GM18505 (cell line): Measurements from ENCODE around the gene CASZ1.

ENCODE experiments used
- ATAC-seq: cut with Tn5 transposase; IDR thresholded peaks from one replicate; pipeline ENCODE4 v1.9.1; 2021; ENCODE audit not compliant: unreplicated experiment
- POLR2A ChIP-seq: IDR thresholded peaks from 4 replicates; pipeline ENCODE4 v1.6.1; 2011; ENCODE audit warnings: borderline replicate concordance; ENCODE audit not compliant: insufficient read depth, insufficient read length; ENCODE audit errors: extremely low read depth

The CASZ1 gene

DNA sequence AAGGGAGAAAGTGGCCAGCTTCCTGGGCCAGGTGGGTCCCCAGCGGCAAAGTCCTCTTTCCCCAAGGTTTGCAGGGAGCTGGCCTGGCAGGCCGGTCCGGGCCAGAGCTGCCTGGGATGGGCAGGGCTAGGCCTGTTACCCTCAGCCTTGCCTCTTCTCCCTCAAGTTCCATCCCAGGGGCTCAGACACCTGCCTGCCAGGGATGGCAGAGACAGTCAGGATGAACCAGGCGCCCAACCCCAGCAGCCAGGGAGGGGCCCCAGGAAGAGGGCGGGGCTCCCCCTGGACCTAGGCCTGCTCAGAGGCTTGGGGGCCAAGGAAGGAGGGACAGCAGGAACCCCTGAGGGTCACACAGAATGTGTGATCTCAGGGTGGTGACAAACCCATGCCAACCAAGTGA, 120.6 kb downstream of the CASZ1 start:
- ATAC-seq, result no peak

DNA sequence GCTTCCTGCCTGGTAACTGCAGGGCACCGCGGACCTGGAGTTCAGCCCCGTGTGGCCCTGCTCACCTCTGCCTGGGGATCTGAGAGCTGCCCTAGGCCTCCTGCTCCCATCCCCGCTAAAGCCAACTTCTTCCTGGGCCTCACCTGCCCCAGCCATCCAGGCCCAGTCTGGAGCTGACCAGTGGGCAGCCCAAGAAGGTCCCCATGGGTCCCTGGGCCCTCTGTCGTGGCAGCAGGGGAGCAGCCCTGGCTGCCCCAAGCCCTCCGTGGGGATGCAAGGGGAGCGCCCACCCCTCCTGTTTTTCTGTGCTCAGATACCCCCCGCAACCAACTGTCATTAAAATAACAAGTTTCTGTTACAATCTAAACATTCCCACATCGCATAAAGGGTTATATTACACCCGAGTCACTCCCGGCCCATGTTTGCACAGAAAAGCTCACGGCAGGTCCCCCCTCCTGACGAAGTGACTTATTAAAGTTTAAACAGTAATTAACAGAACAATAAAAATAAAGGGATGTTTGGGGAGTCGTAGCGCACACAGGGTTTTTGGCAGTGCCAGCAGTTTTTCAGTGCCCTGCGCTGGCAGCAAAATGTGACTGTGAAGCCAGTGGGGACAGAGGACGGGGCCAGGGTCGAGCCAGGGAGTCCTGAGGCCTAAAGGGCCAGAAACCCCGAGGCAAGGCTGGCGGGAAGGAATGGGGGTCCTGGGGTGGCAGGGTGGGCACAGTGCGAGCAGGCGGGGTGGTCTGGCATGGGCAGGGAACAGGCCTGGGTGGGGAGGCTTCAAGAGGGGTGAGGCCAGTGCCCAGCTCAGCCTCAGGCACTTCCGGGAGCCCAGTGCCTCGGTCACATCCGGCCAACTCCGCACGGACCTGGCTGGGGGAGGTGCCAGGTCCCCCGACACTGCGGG, 121.5 kb downstream of the CASZ1 start:
- no peak for ATAC-seq
- TF ChIP-seq POLR2A, result no peak

More for the DNA sequence above, 120.6 kb downstream of the CASZ1 start:
- no peak for TF ChIP-seq POLR2A

DNA sequence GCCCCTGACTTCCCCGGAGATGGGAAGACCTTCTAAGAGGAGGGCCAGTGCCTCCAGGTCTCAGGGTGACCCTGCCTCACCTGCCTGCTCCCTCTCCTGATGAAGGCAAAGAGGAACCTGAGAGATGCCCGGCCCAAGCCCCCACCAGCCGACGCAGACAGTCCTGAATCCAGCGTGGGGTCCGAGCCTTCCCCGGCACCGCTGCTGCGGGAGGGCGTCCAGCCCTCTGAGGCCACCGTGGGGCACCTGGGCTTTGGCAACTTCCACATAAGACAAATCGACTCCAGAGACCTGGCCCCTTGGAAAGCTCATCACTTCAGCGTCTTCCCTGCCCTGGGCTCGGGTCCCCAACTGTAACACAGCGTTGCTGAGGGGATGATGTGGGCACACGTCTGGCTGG, 122.2 kb downstream of the CASZ1 start:
- no peak for TF ChIP-seq POLR2A
- no peak for ATAC-seq

DNA sequence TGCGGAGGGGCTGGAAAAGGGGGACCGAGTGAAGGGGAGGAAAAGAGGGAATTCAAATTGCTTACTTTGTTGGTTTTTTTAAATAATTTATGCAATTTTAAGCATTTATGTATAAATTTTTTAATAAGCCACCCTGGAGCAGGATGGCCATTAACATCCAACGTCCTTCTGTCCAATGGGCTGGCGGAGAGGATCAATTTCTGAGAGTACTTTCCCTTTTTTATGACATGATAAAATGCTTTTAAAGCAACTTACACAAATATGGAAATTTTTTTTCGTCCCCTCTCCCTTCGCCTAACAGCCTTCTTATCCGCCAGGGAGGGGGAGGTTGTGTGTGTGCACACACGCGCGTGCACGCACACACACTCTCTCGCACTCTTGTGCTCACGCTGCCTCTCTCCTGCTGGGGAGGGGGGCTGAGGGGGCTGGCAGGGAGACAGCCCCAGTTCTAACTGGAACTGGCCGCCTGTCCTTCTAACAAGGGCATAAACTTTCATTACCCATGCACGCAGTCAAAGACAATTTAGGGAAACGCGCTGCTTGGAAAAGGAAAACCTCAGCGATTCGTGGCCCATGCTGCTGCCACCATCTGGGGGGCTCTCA, 123.2 kb downstream of the CASZ1 start:
- TF ChIP-seq POLR2A, result no peak
- ATAC-seq, result no peak

DNA sequence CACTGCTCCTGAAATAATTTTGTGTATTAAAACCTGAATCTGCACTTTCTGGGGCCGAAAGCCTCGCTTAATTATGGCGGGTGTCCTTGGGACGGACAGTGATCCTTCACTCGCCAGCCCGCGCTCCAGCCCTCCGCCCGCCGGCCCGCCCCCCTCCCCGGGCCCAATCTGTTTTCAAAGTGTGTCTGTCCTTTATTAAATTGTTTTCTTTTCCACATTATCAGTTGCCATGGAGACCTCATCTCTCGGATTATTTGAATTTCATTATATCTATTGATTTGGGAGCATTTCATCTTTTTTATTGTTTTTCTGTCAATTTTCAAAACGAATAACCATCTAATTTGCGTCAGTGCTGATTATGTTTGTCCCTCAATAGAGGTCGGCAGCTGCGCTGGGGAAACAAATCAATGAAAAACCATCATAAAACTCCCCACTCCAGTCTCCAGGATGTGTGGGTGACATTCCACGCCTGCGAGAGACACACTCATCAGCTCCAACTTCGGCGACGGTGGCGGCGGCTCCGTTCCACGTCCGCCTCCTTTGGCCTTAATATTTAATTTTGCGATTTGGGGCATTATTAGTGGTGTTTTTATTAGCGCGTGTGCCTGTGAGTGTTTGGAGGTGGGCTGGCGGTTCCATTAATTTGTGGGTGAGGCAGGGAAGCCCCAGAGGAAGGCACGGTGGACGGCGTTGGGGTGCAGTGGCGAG, 123.9 kb downstream of the CASZ1 start:
- no peak for ATAC-seq
- no peak for TF ChIP-seq POLR2A

DNA sequence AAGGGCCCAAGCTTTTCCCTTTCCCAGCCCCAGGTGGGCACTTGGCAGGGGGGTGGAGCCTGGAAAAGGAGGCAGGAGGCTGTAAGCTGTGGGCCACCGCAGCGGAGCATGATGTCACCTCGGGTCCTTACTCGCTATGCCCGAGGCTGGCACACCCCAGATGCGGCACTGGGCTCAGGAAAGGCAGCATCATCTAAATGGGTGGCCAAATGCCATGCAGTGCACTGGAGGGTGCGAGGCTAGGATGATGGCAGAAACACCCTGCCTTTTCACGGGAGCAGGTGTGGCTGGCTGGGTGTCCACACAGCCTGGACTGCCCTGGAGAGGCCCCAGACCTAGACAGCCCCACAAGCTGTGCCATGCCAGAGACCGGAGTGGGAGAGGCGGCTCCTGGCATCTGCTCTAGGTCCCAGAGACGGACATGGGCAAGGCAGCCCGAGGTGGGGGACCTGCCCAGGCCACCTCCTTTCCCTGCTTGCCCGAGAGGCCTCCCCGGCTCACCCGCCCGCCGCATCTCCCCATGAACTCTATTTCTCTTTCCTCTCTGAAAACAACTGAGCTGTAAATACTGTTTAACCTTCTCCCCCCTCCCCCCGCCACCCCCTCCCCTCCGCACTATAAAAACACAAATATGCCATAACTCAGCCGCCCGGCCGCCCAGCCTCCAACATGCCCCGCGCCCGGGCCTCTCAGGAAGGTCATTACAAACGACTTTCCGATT, 124.7 kb downstream of the CASZ1 start:
- no peak for TF ChIP-seq POLR2A
- ATAC-seq, result no peak

DNA sequence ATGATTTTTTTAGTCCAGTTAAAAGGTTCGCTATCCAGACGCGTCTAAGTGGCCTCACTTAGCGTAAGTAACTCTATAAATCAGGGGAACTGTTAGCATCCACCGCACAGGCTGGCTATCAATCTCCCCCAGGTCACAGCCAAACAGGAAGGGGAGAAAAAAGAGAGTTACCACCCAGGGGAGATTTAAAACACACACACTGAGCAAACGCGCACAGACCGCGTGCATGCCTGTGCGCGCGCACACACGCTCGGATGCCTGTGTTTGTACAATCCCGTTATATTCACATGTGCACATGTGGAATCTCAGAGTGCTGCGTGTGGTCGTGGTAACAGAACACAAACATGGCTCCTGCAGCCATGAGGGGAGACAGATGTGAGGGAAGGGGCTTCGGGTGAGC, 125.4 kb downstream of the CASZ1 start:
- TF ChIP-seq POLR2A, result no peak
- no peak for ATAC-seq

DNA sequence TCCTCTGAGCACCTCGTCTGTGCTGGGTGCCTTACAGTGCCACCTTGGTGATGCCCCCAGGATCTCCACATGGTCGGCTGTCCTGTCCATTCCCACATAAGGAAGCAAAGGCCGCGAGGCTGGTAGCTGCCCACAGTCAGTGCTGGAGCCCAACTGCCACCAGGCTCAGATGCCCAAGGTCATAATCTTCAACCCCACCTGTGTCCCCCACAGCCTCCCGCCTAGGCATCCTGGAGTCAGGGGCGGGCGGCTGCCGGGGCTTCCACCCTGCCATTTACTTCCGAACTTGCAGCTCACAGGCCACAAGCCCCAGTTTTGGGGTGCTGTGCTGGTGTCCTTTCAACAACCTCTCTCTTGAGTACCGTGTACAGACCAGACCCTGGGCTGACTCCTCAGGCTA, 126.3 kb downstream of the CASZ1 start:
- no peak for TF ChIP-seq POLR2A
- ATAC-seq, result no peak

DNA sequence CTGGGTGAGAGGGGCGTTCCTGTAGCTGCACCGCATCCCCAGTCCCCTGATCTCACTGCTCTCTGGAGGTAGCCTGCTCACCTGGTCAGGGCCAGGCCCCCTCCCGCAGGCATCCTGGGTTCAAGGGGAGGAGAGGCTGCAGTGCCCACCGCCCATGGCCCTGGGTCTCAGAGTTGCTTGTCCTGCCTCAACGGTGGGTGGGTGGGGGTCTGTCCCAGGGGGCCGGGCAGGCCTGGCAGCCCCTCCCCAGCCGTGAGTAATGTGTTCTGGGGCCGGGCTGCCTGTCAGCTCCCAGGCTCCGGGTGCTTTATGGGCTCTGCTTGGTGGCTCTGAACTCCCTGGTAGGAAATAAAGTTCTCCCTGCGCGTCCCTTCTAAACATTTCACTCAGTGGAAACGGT, 126.9 kb downstream of the CASZ1 start:
- TF ChIP-seq POLR2A, result no peak
- no peak for ATAC-seq

DNA sequence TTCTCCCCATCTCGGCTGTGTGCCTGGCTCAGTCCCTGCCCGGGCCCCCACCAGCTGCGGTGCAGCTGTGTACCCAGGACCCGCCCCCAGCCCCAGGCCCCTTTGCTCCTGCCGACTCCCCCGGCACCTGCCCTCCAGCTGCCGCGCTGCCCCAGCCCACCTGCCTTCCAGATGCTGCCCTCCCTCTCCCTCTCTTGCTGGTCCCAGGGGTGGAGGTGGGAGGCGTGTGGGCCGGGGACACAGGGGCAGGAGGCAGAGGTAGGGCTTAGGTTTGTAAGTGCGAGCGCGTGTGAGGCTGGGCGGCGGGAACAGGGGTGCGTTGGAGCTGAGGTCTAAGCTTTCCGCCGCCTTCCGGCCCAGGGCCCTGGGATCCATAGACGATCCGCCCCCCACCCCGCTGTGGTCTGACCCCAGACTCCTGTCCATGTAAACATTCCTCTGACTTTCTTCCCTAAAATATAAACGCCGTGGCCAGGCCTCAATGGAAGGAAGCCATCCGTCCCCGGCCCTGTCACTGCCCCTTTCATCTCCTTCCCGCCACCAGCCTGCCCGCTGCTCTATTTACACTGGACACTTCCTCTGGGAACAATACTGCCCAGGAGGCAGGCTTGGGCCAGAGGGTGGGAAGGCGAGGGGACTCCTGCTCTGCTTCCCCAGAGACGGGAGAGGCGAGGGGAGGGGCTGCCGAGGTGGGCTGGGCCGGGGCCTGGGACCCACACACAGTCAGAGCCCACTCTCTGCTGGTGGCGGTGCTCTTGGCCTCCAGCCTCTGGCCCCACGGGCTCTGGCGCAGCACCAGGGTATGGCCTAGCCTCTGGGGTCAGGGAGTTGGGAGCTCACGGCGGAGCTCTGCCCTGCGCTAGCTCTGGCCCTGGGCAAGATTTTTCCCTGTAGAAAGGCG, 128.3 kb downstream of the CASZ1 start:
- TF ChIP-seq POLR2A, result no peak
- no peak for ATAC-seq

DNA sequence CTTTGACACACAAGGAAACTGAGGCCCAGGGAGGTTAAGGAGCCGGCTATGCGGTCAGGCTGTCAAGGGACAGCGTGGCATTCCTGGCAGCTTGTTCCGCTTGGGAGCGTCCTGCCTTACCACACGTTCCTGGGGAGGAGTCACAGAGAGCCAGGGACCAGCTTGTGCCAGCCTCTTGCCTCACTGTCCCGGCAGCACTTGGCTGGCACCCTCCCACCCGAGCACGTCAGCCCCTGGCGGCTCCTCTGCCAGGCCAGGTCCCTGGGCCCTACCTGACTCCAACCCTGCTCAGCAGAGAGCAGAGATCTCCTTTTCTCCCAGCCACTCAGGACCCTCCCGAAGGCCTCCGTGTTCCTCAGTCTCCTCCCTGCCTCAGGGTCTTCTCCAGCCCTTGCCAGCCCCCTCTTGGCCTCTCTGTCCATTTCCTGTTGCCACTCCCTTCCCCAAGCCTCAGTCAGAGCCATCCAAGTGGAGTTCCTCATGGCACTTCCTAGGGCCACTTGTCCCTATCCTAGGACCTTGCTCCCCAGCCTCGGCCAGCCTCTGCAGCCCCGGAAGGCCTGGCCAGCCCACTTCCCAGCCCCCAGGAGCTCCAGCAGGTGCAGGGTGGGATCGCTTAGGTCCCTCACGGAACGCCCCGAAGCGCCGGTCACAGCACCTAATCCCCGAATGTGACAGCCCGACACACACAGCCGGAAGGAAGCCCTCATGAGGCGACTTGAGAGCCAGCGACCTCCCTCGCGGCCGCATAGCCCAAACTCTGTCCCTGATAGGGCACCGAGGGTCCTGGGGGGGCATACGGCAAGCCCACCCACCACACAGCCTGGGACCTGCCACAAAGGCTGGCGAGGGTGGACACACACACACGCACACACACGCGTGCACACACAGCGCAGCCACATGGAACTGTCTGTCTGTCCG, 130.3 kb downstream of the CASZ1 start:
- TF ChIP-seq POLR2A, result no peak
- ATAC-seq, result no peak

DNA sequence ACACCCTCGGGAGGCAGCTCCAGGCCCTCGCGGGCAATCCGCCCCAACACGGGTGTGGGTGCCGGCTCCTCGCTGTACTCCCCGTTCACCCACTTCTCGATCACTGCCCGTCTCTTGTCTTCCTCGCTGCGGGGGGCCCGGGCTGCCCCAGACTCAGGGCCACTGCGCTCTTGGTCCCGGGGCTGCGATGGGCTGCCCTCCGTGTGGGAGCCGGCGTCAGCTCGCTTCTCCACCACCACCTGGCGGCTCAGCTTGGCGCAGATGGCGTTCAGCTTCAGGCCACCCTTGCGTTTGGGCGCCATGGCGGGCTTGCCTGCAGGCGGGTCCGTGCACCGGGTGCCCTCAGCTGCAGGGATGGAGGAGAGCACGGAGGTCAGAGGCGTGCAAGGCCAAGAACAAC, 131.2 kb downstream of the CASZ1 start:
- TF ChIP-seq POLR2A, result no peak
- ATAC-seq, result no peak

DNA sequence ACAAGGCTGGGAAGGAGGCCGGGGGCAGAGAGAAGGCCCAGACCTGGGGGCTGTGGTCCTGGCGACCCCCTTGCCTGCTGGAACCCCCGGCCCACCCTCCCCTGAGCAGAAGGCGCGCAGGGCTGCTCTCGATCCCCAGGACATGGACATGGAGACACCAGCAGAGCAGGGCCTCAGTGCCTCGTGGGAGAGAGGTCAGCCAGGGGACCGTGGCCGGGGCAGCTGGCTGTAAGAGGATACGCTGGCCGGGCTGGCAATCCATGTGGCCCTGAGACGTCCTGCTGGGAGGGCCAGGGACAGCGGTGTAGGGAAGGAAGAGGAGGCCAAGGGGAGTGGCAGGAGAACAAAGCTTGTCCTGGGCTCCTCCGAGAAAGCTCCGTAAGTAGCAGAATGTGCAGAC, 132.2 kb downstream of the CASZ1 start:
- ATAC-seq, result no peak
- TF ChIP-seq POLR2A, result no peak
